ENCODE measurements around the gene UBE2C. TPM values are rescaled to one million over a fixed set of nuclear protein-coding genes. Genes with fewer than 3 reads are reported as not detected.
A peak's percentile ranks its signal among the peaks of the same experiment; 100 is the strongest.

UBE2C gene
- total RNA-seq, 1 experiment from 2014 or later, result 205 TPM

DNA sequence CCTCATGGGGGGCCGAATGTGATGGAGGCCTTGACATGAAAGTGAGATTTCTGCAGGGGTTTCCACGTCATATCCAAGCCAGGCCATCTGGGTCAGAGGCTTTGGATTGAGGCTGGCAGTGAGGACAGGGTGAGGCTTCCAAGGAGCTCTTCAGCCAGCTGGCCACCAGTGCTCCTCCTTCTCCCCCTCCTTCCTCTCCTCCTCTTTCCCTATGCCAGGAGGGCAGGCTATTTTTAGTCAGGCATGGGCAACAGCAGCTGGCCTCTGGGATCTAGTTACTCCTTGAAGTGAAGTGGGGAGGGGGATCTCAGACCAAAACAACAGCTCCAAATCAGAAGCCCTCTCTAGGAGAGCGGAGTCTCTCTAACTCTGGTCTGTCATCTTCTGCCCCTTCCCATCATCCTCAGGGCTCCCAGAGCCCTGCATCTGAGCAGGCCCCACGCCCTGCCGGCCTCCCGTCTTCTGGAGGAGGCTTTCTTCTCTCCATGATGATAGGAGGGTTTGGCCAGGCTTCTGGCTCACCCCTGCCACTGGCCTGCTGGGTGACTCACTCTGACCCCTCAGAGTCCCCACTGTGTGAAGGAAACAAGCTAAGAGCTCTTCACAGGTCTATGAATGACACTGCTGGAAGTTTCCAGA lies 14.1 kb downstream of the UBE2C start:
- no peaks in the 10 kb centered on the region for H3K79me2 ChIP-seq (ENCODE audit: insufficient read depth, low read length)
- no peak for DNase-seq (ENCODE audit: low read depth, low spot score)
- CTCF ChIA-PET, result interaction anchor here (1.4 kb wide), 1 partner anchor 28 kb away, joined by 3 read pairs; no protein-coding TSS in a partner anchor
- H3K4me2 ChIP-seq (ENCODE audit: low read length), result peak overlapping the region; percentile 19; the same call in 1 of the 2 replicates
- 0 out of 2 replicates have a peak overlapping the region, but pooled peaks have one; percentile 14 for H3K27ac ChIP-seq (ENCODE audit: low read depth, low read length)
- BruUV-seq (replicated peaks), result no TSS peak
- H2AFZ ChIP-seq (ENCODE audit: low read depth, low read length, poor library complexity, severe bottlenecking), result no peak overlapping the region
- POLR2A ChIA-PET, result interaction anchor here (1.5 kb wide), 1 partner anchor 10 kb away, joined by 4 read pairs; no protein-coding TSS in a partner anchor
- H3K4me3 ChIP-seq (replicated peaks in 1 of 2; ENCODE audit: low read depth in 1 of 2, low read length in 2 of 2), result no peak overlapping the region
- no peak overlapping the region for H3K9ac ChIP-seq (ENCODE audit: low read length)
- no peaks in the 10 kb centered on the region for H3K27me3 ChIP-seq (ENCODE audit: insufficient read depth, low read length)
- H3K9me2 ChIP-seq (ENCODE audit: insufficient read depth), result no peaks in the 10 kb centered on the region
- ATAC-seq, result no peak
- TF ChIP-seq CBX3 (IDR thresholded peaks at IDR 0.05; ENCODE audit: low read depth) (no peak), YY1 (IDR thresholded peaks at IDR 0.05; ENCODE audit: extremely low read depth, insufficient replicate concordance, low read depth, low read length) (no peak), JUND (IDR thresholded peaks at IDR 0.05) (no peak), POLR2AphosphoS5 (IDR thresholded peaks at IDR 0.05; ENCODE audit: low read depth, low read length) (no peak), POLR2A (IDR thresholded peaks at IDR 0.05; ENCODE audit: borderline replicate concordance, extremely low read depth, insufficient read depth, insufficient read length) (no peak), EGR1 (IDR thresholded peaks at IDR 0.05; ENCODE audit: low read depth) (no peak), EZH2 (IDR thresholded peaks at IDR 0.05) (no peak), FOSL1 (IDR thresholded peaks at IDR 0.05; ENCODE audit: low read depth) (no peak), TCF7L2 (IDR thresholded peaks at IDR 0.05; ENCODE audit: borderline replicate concordance, extremely low read depth, insufficient read depth, insufficient read length) (no peak), RAD21 (IDR thresholded peaks at IDR 0.05; ENCODE audit: low read depth) (no peak), SP1 (IDR thresholded peaks at IDR 0.05; ENCODE audit: low read depth) (no peak), ZNF274 (IDR thresholded peaks at IDR 0.05; ENCODE audit: low read depth, low read length) (no peak), EZH2phosphoT487 (IDR thresholded peaks at IDR 0.05; ENCODE audit: borderline replicate concordance) (no peak), CEBPB (IDR thresholded peaks at IDR 0.05; ENCODE audit: low read depth) (no peak), SIN3A (IDR thresholded peaks at IDR 0.05; ENCODE audit: low read depth) (no peak), ZFX (IDR thresholded peaks at IDR 0.05) (no peak)
- TF ChIP-seq, protein P1, sequence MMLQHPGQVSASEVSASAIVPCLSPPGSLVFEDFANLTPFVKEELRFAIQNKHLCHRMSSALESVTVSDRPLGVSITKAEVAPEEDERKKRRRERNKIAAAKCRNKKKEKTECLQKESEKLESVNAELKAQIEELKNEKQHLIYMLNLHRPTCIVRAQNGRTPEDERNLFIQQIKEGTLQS (IDR thresholded peaks at IDR 0.05), result no peak
- TF ChIP-seq, protein P2, sequence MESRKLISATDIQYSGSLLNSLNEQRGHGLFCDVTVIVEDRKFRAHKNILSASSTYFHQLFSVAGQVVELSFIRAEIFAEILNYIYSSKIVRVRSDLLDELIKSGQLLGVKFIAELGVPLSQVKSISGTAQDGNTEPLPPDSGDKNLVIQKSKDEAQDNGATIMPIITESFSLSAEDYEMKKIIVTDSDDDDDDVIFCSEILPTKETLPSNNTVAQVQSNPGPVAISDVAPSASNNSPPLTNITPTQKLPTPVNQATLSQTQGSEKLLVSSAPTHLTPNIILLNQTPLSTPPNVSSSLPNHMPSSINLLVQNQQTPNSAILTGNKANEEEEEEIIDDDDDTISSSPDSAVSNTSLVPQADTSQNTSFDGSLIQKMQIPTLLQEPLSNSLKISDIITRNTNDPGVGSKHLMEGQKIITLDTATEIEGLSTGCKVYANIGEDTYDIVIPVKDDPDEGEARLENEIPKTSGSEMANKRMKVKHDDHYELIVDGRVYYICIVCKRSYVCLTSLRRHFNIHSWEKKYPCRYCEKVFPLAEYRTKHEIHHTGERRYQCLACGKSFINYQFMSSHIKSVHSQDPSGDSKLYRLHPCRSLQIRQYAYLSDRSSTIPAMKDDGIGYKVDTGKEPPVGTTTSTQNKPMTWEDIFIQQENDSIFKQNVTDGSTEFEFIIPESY (IDR thresholded peaks at IDR 0.05; ENCODE audit: extremely low read depth, insufficient replicate concordance, low read length), result no peak
- RAD21 ChIA-PET (ENCODE audit: low non-redundant PET in 1 of 2, low total read pairs in 2 of 2, uncharacterized antibody in 2 of 2, unreplicated experiment in 2 of 2), result no interaction called here
- no peaks in the 10 kb centered on the region for H3K36me3 ChIP-seq (ENCODE audit: control insufficient read depth in 1 of 2, insufficient read depth in 2 of 2, low read length in 2 of 2)
- no peaks in the 10 kb centered on the region for H4K20me1 ChIP-seq (ENCODE audit: insufficient read depth)
- peaks cover 9 to 22% of the 10 kb centered on the region in 2 experiments; a peak in 3 of 4 replicates for H3K4me1 ChIP-seq (ENCODE audit: control insufficient read depth in 1 of 2, insufficient read depth in 2 of 2, low read length in 2 of 2)
- H3K9me3 ChIP-seq (ENCODE audit: control insufficient read depth in 1 of 2, insufficient read depth in 1 of 2, low read depth in 1 of 2, low read length in 2 of 2), result no peaks in the 10 kb centered on the region
- intact Hi-C loops (cut with micrococcal nuclease), result no loop called here

Measured in HCT116 (cell line).